ENCODE data around the gene RNPC3.

Gene RNPC3

GRCh38 chr1:103525607-103526507 lies at the start of gene RNPC3:
RNPC3 (plus strand) TSS chr1:103525699; CDS start chr1:103526071, 372 bp downstream.
- DNase-seq (ENCODE audit: low read depth): peak; percentile 71

GRCh38 chr1:103477101-103477500 lies 48.4 kb upstream of the RNPC3 start:
- no peak for DNase-seq (ENCODE audit: low read depth)

GRCh38 chr1:103489935-103490334 lies 35.6 kb upstream of the RNPC3 start:
- no peak for DNase-seq (ENCODE audit: low read depth)

- DNase-seq (ENCODE audit: low read depth): no peak
Observed at GRCh38 chr1:103492003-103492625, 33.4 kb upstream of the RNPC3 start.

GRCh38 chr1:103496014-103496635 lies 29.4 kb upstream of the RNPC3 start:
- no peak for DNase-seq (ENCODE audit: low read depth)

- no peak for DNase-seq (ENCODE audit: low read depth)
Observed at GRCh38 chr1:103497404-103497803, 28.1 kb upstream of the RNPC3 start.

GRCh38 chr1:103509250-103509649 lies 16.2 kb upstream of the RNPC3 start:
- DNase-seq (ENCODE audit: low read depth): no peak

GRCh38 chr1:103513711-103514110 lies 11.8 kb upstream of the RNPC3 start:
- no peak for DNase-seq (ENCODE audit: low read depth)

- DNase-seq (ENCODE audit: low read depth): no peak
Observed at GRCh38 chr1:103514920-103515503, 10.5 kb upstream of the RNPC3 start.

- DNase-seq (ENCODE audit: low read depth): no peak
Observed at GRCh38 chr1:103516283-103516682, 9.2 kb upstream of the RNPC3 start.

- DNase-seq (ENCODE audit: low read depth): no peak
Observed at GRCh38 chr1:103516693-103517092, 8.8 kb upstream of the RNPC3 start.

- DNase-seq (ENCODE audit: low read depth): no peak
Observed at GRCh38 chr1:103517380-103518047, 8.0 kb upstream of the RNPC3 start.

- DNase-seq (ENCODE audit: low read depth): no peak
Observed at GRCh38 chr1:103520822-103521221, 4.7 kb upstream of the RNPC3 start.

- no peak for DNase-seq (ENCODE audit: low read depth)
Observed at GRCh38 chr1:103523346-103523745, 2.2 kb upstream of the RNPC3 start.

GRCh38 chr1:103525114-103525606 lies 339 bp upstream of the RNPC3 start:
- DNase-seq (ENCODE audit: low read depth): no peak

GRCh38 chr1:103527331-103527730 lies 1.8 kb downstream of the RNPC3 start:
- no peak for DNase-seq (ENCODE audit: low read depth)

- DNase-seq (ENCODE audit: low read depth): peak; percentile 54
Observed at GRCh38 chr1:103529746-103530145, 4.2 kb downstream of the RNPC3 start.

- no peak for DNase-seq (ENCODE audit: low read depth)
Observed at GRCh38 chr1:103538226-103538625, 12.7 kb downstream of the RNPC3 start.

GRCh38 chr1:103541431-103541830 lies 15.9 kb downstream of the RNPC3 start:
- DNase-seq (ENCODE audit: low read depth): no peak

GRCh38 chr1:103546496-103546895 lies 21.0 kb downstream of the RNPC3 start:
- no peak for DNase-seq (ENCODE audit: low read depth)

- DNase-seq (ENCODE audit: low read depth): no peak
Observed at GRCh38 chr1:103547840-103548239, 22.3 kb downstream of the RNPC3 start.

- no peak for DNase-seq (ENCODE audit: low read depth)
Observed at GRCh38 chr1:103560427-103560826, 34.9 kb downstream of the RNPC3 start.
